OCI-LY3 (cell line): ENCODE measurements around the gene IGIP.

Experiments
- H2AFZ ChIP-seq: fragments of 200-600, 300-600 bp; shearing (Covaris generic); 2 replicates; pipeline ENCODE4 v1.6.0; 2014; ENCODE audit warnings: antibody characterized with exemption, low read depth, low read length
- H3K27ac ChIP-seq: fragments of 200-600, 300-600 bp; sonication (generic); 2 replicates; pipeline ENCODE4 v1.5.1; 2014; ENCODE audit warnings: mild to moderate bottlenecking, low read length, moderate library complexity, mixed read lengths
- H3K27me3 ChIP-seq: fragments of 200-600, 300-600 bp; sonication (generic); 2 replicates; pipeline ENCODE4 v1.6.1; 2014; ENCODE audit warnings: low read depth, low read length, mixed read lengths
- H3K36me3 ChIP-seq: fragments of 200-600, 300-600 bp; sonication (generic); replicated peaks from 2 replicates; pipeline ENCODE3; 2014; ENCODE audit warnings: low read depth, low read length, mixed read lengths
- H3K4me1 ChIP-seq: fragments of 300-600, 200-600 bp; sonication (generic); 2 replicates; pipeline ENCODE4 v1.6.1; 2014; ENCODE audit warnings: low read length, mixed read lengths
- H3K4me2 ChIP-seq: fragments of 200-600, 300-600 bp; sonication (generic); 2 replicates; pipeline ENCODE4 v1.6.1; 2014; ENCODE audit warnings: low read length, mixed read lengths
- H3K4me3 ChIP-seq: fragments of 300-600, 200-600 bp; sonication (generic); 2 replicates; pipeline ENCODE4 v1.5.1; 2014; ENCODE audit warnings: antibody characterized with exemption, mild to moderate bottlenecking, low read length, moderate library complexity
- H3K79me2 ChIP-seq: fragments of 300-600, 200-600 bp; shearing (Covaris generic); 2 replicates; pipeline ENCODE4 v1.6.1; 2014; ENCODE audit warnings: mild to moderate bottlenecking, low read length, mixed read lengths
- H3K9ac ChIP-seq: fragments of 300-600, 200-600 bp; shearing (Covaris generic); 2 replicates; pipeline ENCODE4 v1.6.0; 2014; ENCODE audit warnings: mild to moderate bottlenecking, low read length, moderate library complexity
- H3K9me3 ChIP-seq: fragments of 200-600, 300-600 bp; shearing (Covaris generic); 2 replicates; pipeline ENCODE4 v1.6.1; 2014; ENCODE audit warnings: low read length, mixed read lengths; ENCODE audit not compliant: insufficient read depth
- H4K20me1 ChIP-seq: fragments of 200-600, 300-600 bp; sonication (generic); 2 replicates; pipeline ENCODE4 v1.6.1; 2016; ENCODE audit warnings: low read length, mixed read lengths; ENCODE audit not compliant: insufficient read depth
- CTCF ChIP-seq: fragments of 200-600, 300-600 bp; sonication (generic); IDR thresholded peaks from 2 replicates; pipeline ENCODE4 v1.5.1; 2014; ENCODE audit warnings: antibody characterized with exemption, low read length, low read depth
- EZH2phosphoT487 ChIP-seq: fragments of 200-600 bp; shearing (Covaris generic); IDR thresholded peaks from 2 replicates; pipeline ENCODE4 v1.6.1; 2018; ENCODE audit warnings: antibody characterized with exemption, mixed run types, low read depth

Gene IGIP

GRCh38 chr5:140128376-140128775 is 2.6 kb downstream of the IGIP start:
- no peak for TF ChIP-seq EZH2phosphoT487
- no peak for TF ChIP-seq CTCF
- no peak overlapping the region for H3K4me2 ChIP-seq

GRCh38 chr5:140130949-140131733 is 5.4 kb downstream of the IGIP start:
- no peak overlapping the region for H3K27ac ChIP-seq
- no peak overlapping the region for H3K9ac ChIP-seq
- H2AFZ ChIP-seq, result no peak overlapping the region
- H3K27me3 ChIP-seq, result peaks cover 6% of the 10 kb centered on the region; the same call in 1 of the 2 replicates
- H3K4me1 ChIP-seq, result peaks cover 15% of the 10 kb centered on the region
- H3K36me3 ChIP-seq, result no peaks in the 10 kb centered on the region
- peaks cover 8% of the 10 kb centered on the region for H4K20me1 ChIP-seq
- H3K4me3 ChIP-seq, result no peak overlapping the region
- no peaks in the 10 kb centered on the region for H3K9me3 ChIP-seq
- no peak overlapping the region; the same call in 1 of the 2 replicates for H3K4me2 ChIP-seq
- no peak for TF ChIP-seq CTCF
- no peak for TF ChIP-seq EZH2phosphoT487
- 0 out of 2 replicates have a peak, but pooled peaks cover 2% of the 10 kb centered on the region for H3K79me2 ChIP-seq

More at GRCh38 chr5:140128376-140128775, 2.6 kb downstream of the IGIP start:
- Histone ChIP-seq H3K4me3 (no peak overlapping the region), H3K9ac (no peak overlapping the region), H3K36me3 (no peaks in the 10 kb centered on the region), H4K20me1 (peaks cover 6% of the 10 kb centered on the region), H3K27me3 (peaks cover 6% of the 10 kb centered on the region; the same call in 1 of the 2 replicates), H3K9me3 (no peaks in the 10 kb centered on the region), H3K79me2 (0 out of 2 replicates have a peak, but pooled peaks cover 2% of the 10 kb centered on the region), H3K27ac (no peak overlapping the region), H2AFZ (no peak overlapping the region), H3K4me1 (peaks cover 15% of the 10 kb centered on the region)

- H3K4me2 ChIP-seq, result peak overlapping the region; percentile 32
- H3K36me3 ChIP-seq, result no peaks in the 10 kb centered on the region
- H2AFZ ChIP-seq, result no peak overlapping the region
- H3K4me3 ChIP-seq, result no peak overlapping the region
- no peak overlapping the region for H3K9ac ChIP-seq
- H4K20me1 ChIP-seq, result peaks cover 8% of the 10 kb centered on the region
- H3K9me3 ChIP-seq, result no peaks in the 10 kb centered on the region
- H3K27ac ChIP-seq, result no peak overlapping the region
- H3K27me3 ChIP-seq, result peaks cover 6% of the 10 kb centered on the region; the same call in 1 of the 2 replicates
- H3K79me2 ChIP-seq, result 0 out of 2 replicates have a peak, but pooled peaks cover under 1% of the 10 kb centered on the region
- TF ChIP-seq EZH2phosphoT487, result no peak
- no peak for TF ChIP-seq CTCF
- peaks cover 15% of the 10 kb centered on the region for H3K4me1 ChIP-seq
Measured at GRCh38 chr5:140131967-140132409, 6.3 kb downstream of the IGIP start.

- Histone ChIP-seq H3K36me3 (no peaks in the 10 kb centered on the region), H2AFZ (no peak overlapping the region), H3K4me2 (no peak overlapping the region), H3K4me3 (no peak overlapping the region), H3K9ac (no peak overlapping the region), H4K20me1 (peaks cover 8% of the 10 kb centered on the region), H3K9me3 (no peaks in the 10 kb centered on the region), H3K4me1 (peaks cover 15% of the 10 kb centered on the region), H3K27me3 (peaks cover 6% of the 10 kb centered on the region; the same call in 1 of the 2 replicates), H3K79me2 (no peaks in the 10 kb centered on the region), H3K27ac (no peak overlapping the region)
- TF ChIP-seq CTCF (no peak), EZH2phosphoT487 (no peak)
Measured at GRCh38 chr5:140133514-140134167, 7.9 kb downstream of the IGIP start.
